Cardiac muscle cell (in vitro differentiated cells and primary cell): ENCODE data around the gene NCBP1. TPM values are rescaled to one million over a fixed set of nuclear protein-coding genes. Genes with fewer than 3 reads are reported as not detected.

Source experiments
- DNase-seq, 2 donors: peaks; one replicate each; pipeline versions ENCODE4 v3.0.0 to v3.0.0-alpha.2; 2010 to 2017; ENCODE audit warnings: low read depth in 1 of 2, low spot score in 1 of 2
- H3K27ac ChIP-seq: fragments of 200-600 bp; sonication (generic); 2 replicates; pipeline ENCODE4 v1.5.1; 2016
- H3K27me3 ChIP-seq: fragments of 200-600 bp; sonication (generic); 2 replicates; pipeline ENCODE4 v1.6.0; 2016; ENCODE audit warnings: control low read depth
- H3K36me3 ChIP-seq: fragments of 200-600 bp; sonication (generic); 2 replicates; pipeline ENCODE4 v1.5.1; 2016; ENCODE audit warnings: control low read depth
- H3K4me1 ChIP-seq: fragments of 200-600 bp; sonication (generic); 2 replicates; pipeline ENCODE4 v1.8.1; 2017; ENCODE audit warnings: low read depth, mild to moderate bottlenecking, mixed run types
- H3K4me3 ChIP-seq: fragments of 200-600 bp; sonication (generic); 2 replicates; pipeline ENCODE4 v1.5.1; 2016; ENCODE audit warnings: mild to moderate bottlenecking
- H3K9me3 ChIP-seq: fragments of 200-600 bp; sonication (generic); 2 replicates; pipeline ENCODE4 v1.5.1; 2017; ENCODE audit warnings: low read depth, mild to moderate bottlenecking, control low read depth
- polyA plus RNA-seq: library from polyadenylated mRNA; unstranded; fragments of >200 nt; fragmentation: Nextera tagmentation; extraction: Ambion mirVana; gene quantifications from 2 replicates; pipeline ENCODE4 v1.2.1, GENCODE V29; 2016
- total RNA-seq: library from RNA; depleted of rRNA; stranded (reverse); fragments of >200 nt; gene quantifications from 2 replicates; pipeline ENCODE4 v1.2.3, GENCODE V29; 2016
- TF ChIP-seq, protein P1 (sequence below): IDR thresholded peaks from 2 replicates; pipeline ENCODE4 v1.5.1; 2012; ENCODE audit warnings: low read depth, mild to moderate bottlenecking, low read length

NCBP1 gene
- total and polyA plus RNA-seq, 2 experiments from 2014 or later, result 22.1 to 39.2 TPM

DNA sequence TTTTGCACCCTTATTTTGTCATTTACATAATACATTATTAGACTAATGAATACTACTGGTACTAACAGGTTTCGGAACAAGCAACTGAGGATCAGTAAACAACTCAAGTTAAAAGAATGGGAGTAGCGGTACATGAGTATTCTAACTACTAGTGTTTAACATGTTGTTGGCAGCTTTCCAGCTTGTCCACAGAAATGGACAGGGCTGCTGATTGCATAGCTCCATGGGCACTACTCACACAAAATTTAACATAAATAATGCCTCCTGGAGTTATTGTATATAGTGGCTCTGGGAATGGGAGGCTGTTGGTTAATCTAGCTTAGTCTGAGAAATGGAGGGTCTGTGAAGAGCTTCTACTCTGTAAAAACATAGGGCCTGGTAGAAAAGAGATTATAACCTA is 6.7 kb downstream of the NCBP1 start:
- peaks cover 18% of the 10 kb centered on the region for H3K4me1 ChIP-seq
- no peak overlapping the region for H3K4me3 ChIP-seq
- no peaks in the 10 kb centered on the region for H3K27me3 ChIP-seq
- peak; percentile 18 to 53 for DNase-seq
- peaks cover 32% of the 10 kb centered on the region for H3K36me3 ChIP-seq
- TF ChIP-seq, protein P1, sequence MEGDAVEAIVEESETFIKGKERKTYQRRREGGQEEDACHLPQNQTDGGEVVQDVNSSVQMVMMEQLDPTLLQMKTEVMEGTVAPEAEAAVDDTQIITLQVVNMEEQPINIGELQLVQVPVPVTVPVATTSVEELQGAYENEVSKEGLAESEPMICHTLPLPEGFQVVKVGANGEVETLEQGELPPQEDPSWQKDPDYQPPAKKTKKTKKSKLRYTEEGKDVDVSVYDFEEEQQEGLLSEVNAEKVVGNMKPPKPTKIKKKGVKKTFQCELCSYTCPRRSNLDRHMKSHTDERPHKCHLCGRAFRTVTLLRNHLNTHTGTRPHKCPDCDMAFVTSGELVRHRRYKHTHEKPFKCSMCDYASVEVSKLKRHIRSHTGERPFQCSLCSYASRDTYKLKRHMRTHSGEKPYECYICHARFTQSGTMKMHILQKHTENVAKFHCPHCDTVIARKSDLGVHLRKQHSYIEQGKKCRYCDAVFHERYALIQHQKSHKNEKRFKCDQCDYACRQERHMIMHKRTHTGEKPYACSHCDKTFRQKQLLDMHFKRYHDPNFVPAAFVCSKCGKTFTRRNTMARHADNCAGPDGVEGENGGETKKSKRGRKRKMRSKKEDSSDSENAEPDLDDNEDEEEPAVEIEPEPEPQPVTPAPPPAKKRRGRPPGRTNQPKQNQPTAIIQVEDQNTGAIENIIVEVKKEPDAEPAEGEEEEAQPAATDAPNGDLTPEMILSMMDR, result no peak
- H3K27ac ChIP-seq, result no peak overlapping the region
- H3K9me3 ChIP-seq, result no peaks in the 10 kb centered on the region

DNA sequence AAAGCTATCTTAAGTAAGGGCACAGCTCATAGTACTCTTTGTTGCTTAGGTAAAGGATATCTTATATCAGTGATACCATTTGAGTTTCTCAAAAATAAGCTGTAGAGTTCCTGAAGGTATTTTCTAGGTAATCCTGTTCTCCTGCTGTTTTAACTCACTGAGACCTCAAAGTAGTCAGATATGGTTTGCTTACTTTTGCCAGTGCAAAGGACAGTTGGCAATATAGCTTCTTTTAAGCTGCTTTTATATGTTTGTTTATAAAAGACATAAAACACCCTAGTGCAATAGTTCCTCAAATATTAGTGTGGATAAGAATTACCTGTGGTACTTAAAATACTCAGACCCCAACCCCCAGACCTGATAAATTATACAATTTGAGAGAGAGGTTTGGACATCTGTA is 12.1 kb downstream of the NCBP1 start:
- no peak overlapping the region for H3K27ac ChIP-seq
- peaks cover 76% of the 10 kb centered on the region for H3K36me3 ChIP-seq
- TF ChIP-seq, protein P1, result no peak
- no peaks in the 10 kb centered on the region for H3K4me1 ChIP-seq
- no peaks in the 10 kb centered on the region for H3K9me3 ChIP-seq
- no peak overlapping the region for H3K4me3 ChIP-seq
- no peaks in the 10 kb centered on the region for H3K27me3 ChIP-seq
- DNase-seq, result no peak

DNA sequence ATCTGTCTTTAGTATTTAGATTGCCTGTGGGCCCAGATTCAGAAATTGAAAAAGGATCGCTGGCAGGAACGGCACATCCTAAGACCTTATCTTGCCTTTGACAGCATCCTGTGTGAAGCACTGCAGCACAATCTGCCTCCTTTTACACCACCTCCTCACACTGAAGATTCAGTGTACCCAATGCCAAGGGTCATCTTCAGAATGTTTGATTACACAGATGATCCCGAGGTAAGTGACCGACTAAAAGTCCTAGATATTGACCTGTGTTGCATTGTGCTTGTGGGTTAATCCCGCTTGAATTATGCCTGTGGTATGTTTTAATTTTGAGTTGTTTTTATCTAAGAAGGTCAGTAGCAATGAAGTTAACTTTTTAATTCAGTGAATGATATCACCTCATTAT is 14.4 kb downstream of the NCBP1 start:
- H3K4me1 ChIP-seq, result no peaks in the 10 kb centered on the region
- H3K27ac ChIP-seq, result no peak overlapping the region
- no peak overlapping the region for H3K4me3 ChIP-seq
- H3K36me3 ChIP-seq, result peaks cover 81% of the 10 kb centered on the region
- TF ChIP-seq, protein P1, result no peak
- no peaks in the 10 kb centered on the region for H3K27me3 ChIP-seq
- DNase-seq, result no peak
- H3K9me3 ChIP-seq, result no peaks in the 10 kb centered on the region

DNA sequence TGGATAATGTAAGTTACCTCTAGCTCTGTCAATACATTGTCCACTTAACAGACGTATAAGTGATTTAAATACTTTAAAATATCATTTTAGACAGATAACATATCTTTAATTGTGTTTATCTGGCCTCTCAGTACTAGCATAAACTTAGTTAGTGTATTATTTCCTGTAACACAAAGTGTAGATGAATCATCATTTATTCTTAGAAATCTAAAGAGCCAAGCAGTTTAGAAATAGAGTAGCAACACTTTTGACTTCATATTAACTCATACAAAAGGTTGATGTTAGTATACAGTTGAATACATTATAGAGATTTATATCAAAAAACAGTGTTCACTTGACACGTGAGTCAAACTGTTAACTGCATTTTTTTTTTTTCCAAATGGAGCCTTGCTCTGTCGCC is 18.0 kb downstream of the NCBP1 start:
- Histone ChIP-seq H3K36me3 (peaks cover 88% of the 10 kb centered on the region), H3K27ac (no peak overlapping the region), H3K27me3 (no peaks in the 10 kb centered on the region), H3K9me3 (no peaks in the 10 kb centered on the region), H3K4me1 (no peaks in the 10 kb centered on the region), H3K4me3 (no peak overlapping the region)
- TF ChIP-seq, protein P1, result no peak
- DNase-seq, result no peak

DNA sequence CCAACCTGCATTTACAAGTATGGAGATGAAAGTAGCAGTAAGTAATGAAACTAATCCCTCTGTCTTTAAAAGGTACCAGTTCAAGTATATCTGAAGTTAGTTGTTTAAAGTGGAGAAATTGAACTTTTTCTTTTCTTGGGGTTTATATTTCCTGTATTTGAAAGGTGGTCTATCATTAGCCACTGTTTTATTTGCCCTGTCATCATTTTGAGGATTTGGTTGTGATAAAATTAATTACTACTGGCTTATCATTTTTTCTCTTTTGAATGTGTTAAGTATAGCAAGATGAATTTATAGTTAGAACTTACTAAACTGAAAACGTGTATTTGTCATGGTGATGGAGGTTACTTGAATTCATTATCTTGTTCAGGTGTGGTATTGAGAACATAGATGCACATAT is 25.1 kb downstream of the NCBP1 start:
- Histone ChIP-seq H3K4me1 (no peaks in the 10 kb centered on the region), H3K27me3 (no peaks in the 10 kb centered on the region), H3K9me3 (no peaks in the 10 kb centered on the region), H3K27ac (no peak overlapping the region), H3K36me3 (peaks cover 88% of the 10 kb centered on the region), H3K4me3 (no peak overlapping the region)
- DNase-seq, result no peak
- TF ChIP-seq, protein P1, result no peak

DNA sequence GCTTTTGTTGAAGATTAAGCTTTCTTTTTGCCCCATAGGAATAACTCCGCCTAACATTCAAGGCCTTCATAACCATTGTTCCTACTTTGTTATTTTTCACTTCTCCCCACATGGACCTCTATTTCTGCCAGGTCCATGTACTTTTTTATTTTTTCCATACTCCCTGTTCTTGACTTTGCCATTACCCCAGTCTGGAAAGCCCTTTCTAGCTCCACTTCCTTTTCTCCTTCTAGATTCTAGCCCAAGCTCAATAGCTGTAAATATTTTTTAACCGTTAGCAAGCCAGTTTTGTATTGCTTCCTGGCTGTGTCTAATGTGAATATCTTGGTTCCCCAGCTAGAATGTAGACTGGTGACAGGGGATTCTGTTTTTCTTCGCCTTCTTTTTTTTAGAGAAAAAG is 26.1 kb downstream of the NCBP1 start:
- Histone ChIP-seq H3K27ac (no peak overlapping the region), H3K4me1 (no peaks in the 10 kb centered on the region), H3K36me3 (peaks cover 88% of the 10 kb centered on the region), H3K4me3 (no peak overlapping the region), H3K9me3 (no peaks in the 10 kb centered on the region), H3K27me3 (no peaks in the 10 kb centered on the region)
- DNase-seq, result no peak
- TF ChIP-seq, protein P1, result no peak
